Measurements from ENCODE around the gene GPC4.
"Not testable (repeated sequence)": the region's sequence is repeated elsewhere in the genome, so short reads cannot be mapped to it uniquely, and the experiment has no call there.

Gene GPC4

GRCh38 chrX:133302775-133303445 lies 112.4 kb downstream of the GPC4 start:
- DNase-seq = no peak

- DNase-seq = no peak
These were observed 114.7 kb downstream of the GPC4 start for GRCh38 chrX:133300591-133300990.

GRCh38 chrX:133297284-133297683 lies 118.0 kb downstream of the GPC4 start:
- no peak for DNase-seq

GRCh38 chrX:133294126-133294525 lies 121.2 kb downstream of the GPC4 start:
- no peak for DNase-seq

- DNase-seq = no peak
These were observed 125.2 kb downstream of the GPC4 start for GRCh38 chrX:133290076-133290475.

- no peak for DNase-seq
These were observed 127.4 kb downstream of the GPC4 start for GRCh38 chrX:133287860-133288259.

GRCh38 chrX:133285341-133285740 lies 129.9 kb downstream of the GPC4 start:
- no peak for DNase-seq

GRCh38 chrX:133279112-133279730 lies 136.1 kb downstream of the GPC4 start:
- DNase-seq = not testable (repeated sequence)

GRCh38 chrX:133273180-133273579 lies 142.1 kb downstream of the GPC4 start:
- no peak for DNase-seq

GRCh38 chrX:133269168-133269567 lies 146.1 kb downstream of the GPC4 start:
- DNase-seq = no peak

GRCh38 chrX:133267621-133268020 lies 147.7 kb downstream of the GPC4 start:
- no peak for DNase-seq

GRCh38 chrX:133265331-133265730 lies 150.0 kb downstream of the GPC4 start:
- DNase-seq = no peak

GRCh38 chrX:133258481-133258880 lies 156.8 kb downstream of the GPC4 start:
- no peak for DNase-seq

GRCh38 chrX:133254666-133255065 lies 160.6 kb downstream of the GPC4 start:
- no peak for DNase-seq

- DNase-seq = no peak
These were observed 164.1 kb downstream of the GPC4 start for GRCh38 chrX:133251204-133251603.

GRCh38 chrX:133250184-133251100 lies 164.8 kb downstream of the GPC4 start:
- DNase-seq = no peak
